IMR-90 (cell line): Measurements from ENCODE around the gene NKAIN4. TPM values are rescaled to one million over a fixed set of nuclear protein-coding genes. Genes with fewer than 3 reads are reported as not detected.

Experiments
- ATAC-seq: fragments of 200-7000 bp; cut with Tn5 transposase; 2 replicates; pipeline ENCODE4 v1.9.1; 2020; ENCODE audit warnings: low read depth, mild to moderate bottlenecking, moderate library complexity
- BruUV-seq: library from RNA; stranded (reverse); fragments of 400-500 nt; replicated peaks from 2 replicates; lab custom pipeline; 2021; lab: Mats Ljungman, UMichigan
- CTCF ChIA-PET: fragments of 300-600 bp; formaldehyde crosslinking; extraction: SDS; loops from one replicate; lab custom pipeline; 2021; ENCODE audit warnings: antibody characterized with exemption; lab: Yijun Ruan, JAX
- POLR2A ChIA-PET: fragments of 300-600 bp; sonication (Branson Sonifier 250); formaldehyde crosslinking; loops from one replicate; lab custom pipeline; 2022; ENCODE audit warnings: antibody characterized with exemption; ENCODE audit not compliant: unreplicated experiment; lab: Charles Lee
- DNase-seq: peaks from one replicate; pipeline ENCODE4 v3.0.0; 2013
- H2AFZ ChIP-seq: replicated peaks from 2 replicates; pipeline ENCODE3; 2013; ENCODE audit warnings: low read length, mild to moderate bottlenecking; ENCODE audit not compliant: poor library complexity
- H2AK5ac ChIP-seq: 2 replicates; pipeline ENCODE4 v1.6.1; 2013; ENCODE audit warnings: low read depth, low read length, inconsistent platforms
- H2AK9ac ChIP-seq: replicated peaks from 2 replicates; pipeline ENCODE3; 2013; ENCODE audit warnings: mild to moderate bottlenecking, low read depth, low read length, moderate library complexity; ENCODE audit not compliant: poor library complexity
- H2BK120ac ChIP-seq: 2 replicates; pipeline ENCODE4 v1.6.1; 2013; ENCODE audit warnings: low read depth, low read length, inconsistent platforms
- H2BK15ac ChIP-seq: 3 replicates; pipeline ENCODE4 v1.6.1; 2013; ENCODE audit warnings: low read depth, low read length, inconsistent platforms
- H2BK20ac ChIP-seq: 2 replicates; pipeline ENCODE4 v1.6.1; 2013; ENCODE audit warnings: low read depth, mild to moderate bottlenecking, inconsistent platforms, low read length, moderate library complexity
- H2BK5ac ChIP-seq: 2 replicates; pipeline ENCODE4 v1.6.1; 2013; ENCODE audit warnings: mild to moderate bottlenecking, low read depth, low read length, inconsistent platforms; ENCODE audit not compliant: poor library complexity, severe bottlenecking
- H3K14ac ChIP-seq: replicated peaks from 2 replicates; pipeline ENCODE4 v1.6.1; 2013; ENCODE audit warnings: low read depth, low read length, inconsistent platforms
- H3K18ac ChIP-seq: 2 replicates; pipeline ENCODE4 v1.6.1; 2013; ENCODE audit warnings: low read depth, low read length, control low read depth
- H3K23ac ChIP-seq: 2 replicates; pipeline ENCODE4 v1.6.1; 2013; ENCODE audit warnings: low read depth, low read length, inconsistent platforms
- H3K27ac ChIP-seq: 2 replicates; pipeline ENCODE4 v1.5.1; 2013; ENCODE audit warnings: mild to moderate bottlenecking, control low read depth, low read length; ENCODE audit not compliant: insufficient read depth
- H3K27me3 ChIP-seq: 2 replicates; pipeline ENCODE4 v1.6.1; 2013; ENCODE audit warnings: low read length; ENCODE audit not compliant: control insufficient read depth, insufficient read depth
- H3K36me3 ChIP-seq: 2 replicates; pipeline ENCODE4 v1.6.1; 2013; ENCODE audit warnings: low read length, mixed read lengths; ENCODE audit not compliant: control insufficient read depth, insufficient read depth
- H3K4ac ChIP-seq: 2 replicates; pipeline ENCODE4 v1.6.1; 2013; ENCODE audit warnings: low read depth, low read length, inconsistent platforms
- H3K4me1 ChIP-seq: 2 replicates; pipeline ENCODE4 v1.6.1; 2013; ENCODE audit warnings: low read length, mixed read lengths; ENCODE audit not compliant: control insufficient read depth, insufficient read depth
- H3K4me2 ChIP-seq: 2 replicates; pipeline ENCODE4 v1.6.1; 2013; ENCODE audit warnings: low read depth, mild to moderate bottlenecking, control low read depth, low read length, moderate library complexity
- H3K4me3 ChIP-seq: 2 replicates; pipeline ENCODE4 v1.5.1; 2013; ENCODE audit warnings: low read depth, mild to moderate bottlenecking, control low read depth, low read length, moderate library complexity; ENCODE audit not compliant: insufficient read depth
- H3K56ac ChIP-seq: 2 replicates; pipeline ENCODE4 v1.6.1; 2013; ENCODE audit warnings: low read length, inconsistent platforms; ENCODE audit not compliant: insufficient read depth; ENCODE audit errors: extremely low read depth
- H3K79me1 ChIP-seq, 2 experiments: 2 replicates each; pipeline ENCODE4 v1.6.1; 2013; ENCODE audit warnings: low read length in 2 of 2, inconsistent platforms in 1 of 2, low read depth in 1 of 2
- H3K9ac ChIP-seq: 2 replicates; pipeline ENCODE4 v1.6.1; 2013; ENCODE audit warnings: low read depth, low read length, control low read depth
- H3K9me1 ChIP-seq: 2 replicates; pipeline ENCODE4 v1.6.1; 2013; ENCODE audit warnings: low read length, inconsistent platforms; ENCODE audit not compliant: insufficient read depth
- H3K9me3 ChIP-seq: 2 replicates; pipeline ENCODE4 v1.6.1; 2013; ENCODE audit warnings: low read length; ENCODE audit not compliant: control insufficient read depth, insufficient read depth
- H4K20me1 ChIP-seq: 2 replicates; pipeline ENCODE4 v1.6.1; 2013; ENCODE audit warnings: low read length, inconsistent platforms; ENCODE audit not compliant: insufficient read depth
- H4K5ac ChIP-seq: 2 replicates; pipeline ENCODE4 v1.6.1; 2013; ENCODE audit warnings: mild to moderate bottlenecking, low read depth, low read length, control low read depth
- H4K8ac ChIP-seq, 2 experiments: 2 replicates each; pipeline ENCODE4 v1.6.1; 2013; ENCODE audit warnings: low read depth in 2 of 2, low read length in 2 of 2, control low read depth in 1 of 2, inconsistent platforms in 1 of 2
- H4K91ac ChIP-seq: 2 replicates; pipeline ENCODE4 v1.6.1; 2013; ENCODE audit warnings: low read depth, low read length, inconsistent platforms; ENCODE audit not compliant: insufficient read depth
- BHLHE40 ChIP-seq: fragments of 150-350 bp; IDR thresholded peaks from 2 replicates; pipeline ENCODE4 v1.6.1; 2016; ENCODE audit warnings: mild to moderate bottlenecking, low read depth, low read length
- CEBPB ChIP-seq: IDR thresholded peaks from 2 replicates; pipeline ENCODE4 v1.6.1; 2012; ENCODE audit warnings: low read depth, low read length, improper control_type of control experiment
- CHD1 ChIP-seq: IDR thresholded peaks from 2 replicates; pipeline ENCODE4 v1.6.1; 2012; ENCODE audit warnings: low read depth, low read length, improper control_type of control experiment
- CTCF ChIP-seq: conservative IDR thresholded peaks from 2 replicates; pipeline ENCODE4 v1.5.1; 2012; ENCODE audit warnings: mild to moderate bottlenecking, low read depth, low read length, improper control_type of control experiment
- ELK1 ChIP-seq: fragments of 150-350 bp; IDR thresholded peaks from 2 replicates; pipeline ENCODE4 v1.6.1; 2016; ENCODE audit warnings: low read depth, mild to moderate bottlenecking, low read length, moderate library complexity, borderline replicate concordance
- FOS ChIP-seq: fragments of 150-350 bp; IDR thresholded peaks from 2 replicates; pipeline ENCODE4 v1.6.1; 2016; ENCODE audit warnings: low read depth, low read length
- MAFK ChIP-seq: IDR thresholded peaks from 2 replicates; pipeline ENCODE4 v1.6.1; 2012; ENCODE audit warnings: low read depth, low read length, improper control_type of control experiment
- MAZ ChIP-seq: IDR thresholded peaks from 2 replicates; pipeline ENCODE4 v1.6.1; 2012; ENCODE audit warnings: low read depth, mild to moderate bottlenecking, low read length, improper control_type of control experiment, moderate library complexity, borderline replicate concordance
- MXI1 ChIP-seq: IDR thresholded peaks from 2 replicates; pipeline ENCODE4 v1.6.1; 2012; ENCODE audit warnings: low read depth, mild to moderate bottlenecking, low read length, moderate library complexity, borderline replicate concordance
- NFE2L2 ChIP-seq: fragments of 150-350 bp; IDR thresholded peaks from 2 replicates; pipeline ENCODE4 v1.6.1; 2016; ENCODE audit warnings: low read depth, mild to moderate bottlenecking, low read length
- POLR2A ChIP-seq: IDR thresholded peaks from 2 replicates; pipeline ENCODE4 v1.6.1; 2012; ENCODE audit warnings: mild to moderate bottlenecking, low read depth, low read length
- RAD21 ChIP-seq: IDR thresholded peaks from 2 replicates; pipeline ENCODE4 v1.6.1; 2012; ENCODE audit warnings: low read length, improper control_type of control experiment
- RFX5 ChIP-seq: IDR thresholded peaks from 2 replicates; pipeline ENCODE4 v1.8.0; 2012; ENCODE audit warnings: low read depth, mild to moderate bottlenecking, low read length, moderate library complexity
- SMC3 ChIP-seq: fragments of 150-350 bp; IDR thresholded peaks from 2 replicates; pipeline ENCODE4 v1.6.1; 2016; ENCODE audit warnings: low read depth, mild to moderate bottlenecking, antibody characterized with exemption, low read length, moderate library complexity
- WGBS, 2 experiments: methylation state at CpG; one replicate each; pipeline versions ENCODE4 v1.1.5 to v1.1.7; 2013; ENCODE audit warnings: missing lambda C conversion rate in 2 of 2; ENCODE audit not compliant: insufficient read length in 1 of 2; ENCODE audit errors: extremely low coverage in 2 of 2; 5-methylcytosine and 5-hydroxymethylcytosine counted together
- dilution Hi-C: fragments of 300-500 bp; cut with HindIII; formaldehyde crosslinking; loops from one replicate; pipeline ENCODE4 v1.14.3; 2018; ENCODE audit warnings: low sequenced_read_pairs; ENCODE audit not compliant: unreplicated experiment
- in situ Hi-C: fragments of 300-500 bp; cut with MboI; formaldehyde crosslinking; loops from 3 replicates; pipeline ENCODE4 v1.14.3; 2019; ENCODE audit warnings: low sequenced_read_pairs, inconsistent platforms, mixed read lengths
- intact Hi-C: fragments of 100-400 bp; cut with micrococcal nuclease; formaldehyde crosslinking; loops from 2 replicates; pipeline ENCODE4 v1.10.0; 2022
- polyA plus RNA-seq, 3 experiments: library from polyadenylated mRNA; depleted of rRNA; stranded (reverse); fragments of >200 nt; gene quantifications; 2 replicates each; pipeline ENCODE4 v1.2.3, GENCODE V29; 2012; ENCODE audit warnings: low replicate concordance in 1 of 3
- total RNA-seq: library from RNA; depleted of rRNA; stranded (reverse); fragments of >200 nt; gene quantifications from 2 replicates; pipeline ENCODE4 v1.2.3, GENCODE V29; 2012

The NKAIN4 gene
- total and polyA plus RNA-seq, 2 of the 4 experiments (the other 2 are of a cell fraction), result not detected

GRCh38 chr20:63219447-63219821, 34.8 kb downstream of the NKAIN4 start:
- Histone ChIP-seq H4K20me1 (peaks cover 23% of the 10 kb centered on the region), H3K79me1 (peaks cover 6 to 11% of the 10 kb centered on the region in 2 experiments; a peak in 2 of 4 replicates), H3K18ac (no peak overlapping the region), H3K23ac (no peak overlapping the region), H3K27me3 (peaks cover 28% of the 10 kb centered on the region), H4K5ac (no peak overlapping the region), H4K91ac (no peak overlapping the region), H2BK5ac (no peak overlapping the region), H2BK15ac (no peak overlapping the region), H4K8ac (no peak overlapping the region), H2AFZ (no peak overlapping the region), H2AK5ac (no peak overlapping the region), H3K14ac (no peak overlapping the region), H2AK9ac (no peak overlapping the region), H3K4me1 (peaks cover 11% of the 10 kb centered on the region), H3K4ac (no peak overlapping the region), H3K36me3 (no peaks in the 10 kb centered on the region), H3K9ac (no peak overlapping the region), H2BK120ac (no peak overlapping the region), H3K9me1 (no peaks in the 10 kb centered on the region), H3K56ac (no peak overlapping the region), H3K4me2 (no peak overlapping the region), H3K27ac (no peak overlapping the region), H3K4me3 (no peak overlapping the region), H3K9me3 (no peaks in the 10 kb centered on the region), H2BK20ac (no peak overlapping the region)
- no TSS peak for BruUV-seq
- CTCF ChIA-PET, result no interaction called here
- intact Hi-C loops, result loop anchor here (5.0 kb wide), 1 partner anchor 53 kb away; the partner anchor contains the start of gene ARFGAP1
- no CpG with 5 or more reads among the region's 8 CpGs for WGBS, 2 experiments
- TF ChIP-seq BHLHE40 (no peak), NFE2L2 (no peak), CHD1 (no peak), RFX5 (no peak), POLR2A (no peak), FOS (no peak), MAFK (no peak), MXI1 (no peak), CEBPB (no peak), ELK1 (no peak), SMC3 (no peak), RAD21 (no peak), MAZ (no peak), CTCF (no peak)
- ATAC-seq (no peak), DNase-seq (no peak)
- in situ Hi-C loops, result no loop called here
- POLR2A ChIA-PET, result no interaction called here
- dilution Hi-C loops, result no loop called here
